HFF-Myc (cell line): ENCODE results near the gene RC3H1.

Experiments used
- DNase-seq: peaks from one replicate; pipeline ENCODE4 v3.0.0-alpha.2; 2011; ENCODE audit warnings: low read depth; ENCODE audit errors: extremely low read depth
- H3K4me3 ChIP-seq: replicated peaks from 2 replicates; pipeline ENCODE4 v1.5.1; 2011; ENCODE audit warnings: low read depth, mild to moderate bottlenecking, control low read depth, low read length
- TF ChIP-seq, protein P1 (sequence below): IDR thresholded peaks from 2 replicates; pipeline ENCODE4 v1.5.1; 2012; ENCODE audit warnings: mild to moderate bottlenecking, low read depth, low read length, control low read depth; ENCODE audit errors: missing control alignments

Gene RC3H1

DNA sequence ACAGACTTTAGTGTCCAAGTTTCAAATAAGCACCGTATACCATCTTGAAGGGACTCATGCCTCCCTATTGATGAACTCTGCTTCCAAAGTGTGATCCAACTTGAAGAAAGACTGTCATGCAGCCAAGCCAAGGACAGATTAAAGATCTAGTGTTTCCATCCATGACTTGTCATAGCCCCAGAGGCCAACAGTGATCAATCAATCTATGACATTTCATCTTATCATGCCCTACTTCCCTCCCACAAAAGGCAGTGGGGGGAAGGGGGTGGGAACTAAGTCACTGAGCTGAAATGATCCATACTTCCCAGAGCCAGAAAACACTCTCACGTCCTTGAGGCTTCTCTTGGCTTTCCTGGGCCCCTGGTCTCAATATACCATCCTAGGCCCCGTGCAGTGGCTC lies 109.0 kb downstream of the RC3H1 start:
- no peak overlapping the region for H3K4me3 ChIP-seq
- no peak for DNase-seq
- TF ChIP-seq, protein P1, sequence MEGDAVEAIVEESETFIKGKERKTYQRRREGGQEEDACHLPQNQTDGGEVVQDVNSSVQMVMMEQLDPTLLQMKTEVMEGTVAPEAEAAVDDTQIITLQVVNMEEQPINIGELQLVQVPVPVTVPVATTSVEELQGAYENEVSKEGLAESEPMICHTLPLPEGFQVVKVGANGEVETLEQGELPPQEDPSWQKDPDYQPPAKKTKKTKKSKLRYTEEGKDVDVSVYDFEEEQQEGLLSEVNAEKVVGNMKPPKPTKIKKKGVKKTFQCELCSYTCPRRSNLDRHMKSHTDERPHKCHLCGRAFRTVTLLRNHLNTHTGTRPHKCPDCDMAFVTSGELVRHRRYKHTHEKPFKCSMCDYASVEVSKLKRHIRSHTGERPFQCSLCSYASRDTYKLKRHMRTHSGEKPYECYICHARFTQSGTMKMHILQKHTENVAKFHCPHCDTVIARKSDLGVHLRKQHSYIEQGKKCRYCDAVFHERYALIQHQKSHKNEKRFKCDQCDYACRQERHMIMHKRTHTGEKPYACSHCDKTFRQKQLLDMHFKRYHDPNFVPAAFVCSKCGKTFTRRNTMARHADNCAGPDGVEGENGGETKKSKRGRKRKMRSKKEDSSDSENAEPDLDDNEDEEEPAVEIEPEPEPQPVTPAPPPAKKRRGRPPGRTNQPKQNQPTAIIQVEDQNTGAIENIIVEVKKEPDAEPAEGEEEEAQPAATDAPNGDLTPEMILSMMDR: no peak

DNA sequence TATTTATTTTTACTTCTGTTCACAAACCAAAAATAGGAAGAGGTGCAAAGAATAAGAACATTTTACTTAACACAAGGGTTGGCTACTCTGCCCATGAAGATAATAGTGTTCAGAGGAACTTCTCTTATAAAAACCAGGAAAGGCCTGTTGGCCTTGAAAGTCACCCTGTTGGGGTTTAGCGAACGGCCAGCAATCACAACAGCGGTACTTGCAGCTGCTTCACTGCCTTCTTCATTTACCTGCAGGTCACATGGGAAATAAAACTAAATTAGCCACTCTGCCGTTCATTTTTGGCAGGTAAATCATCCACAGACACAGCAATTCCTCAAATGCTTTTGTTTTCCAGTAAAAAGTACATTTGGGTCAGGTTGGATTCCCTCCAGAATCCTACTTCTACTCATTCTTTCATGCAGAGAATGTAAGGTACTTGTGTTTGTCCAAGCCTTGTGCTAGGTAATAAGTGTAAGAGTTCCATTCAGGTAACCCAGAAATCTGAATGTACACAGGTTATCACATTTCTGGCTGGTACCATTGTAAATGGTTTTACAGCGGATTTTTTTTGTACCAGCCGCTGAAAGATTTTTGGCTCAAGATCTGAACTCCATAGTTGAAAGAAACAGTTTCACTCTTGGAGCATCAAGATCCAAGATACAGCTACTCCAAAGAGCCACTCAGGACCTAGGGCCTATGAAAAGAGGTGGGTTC lies 118.2 kb downstream of the RC3H1 start:
- DNase-seq: no peak
- no peak overlapping the region for H3K4me3 ChIP-seq
- TF ChIP-seq, protein P1: no peak

DNA sequence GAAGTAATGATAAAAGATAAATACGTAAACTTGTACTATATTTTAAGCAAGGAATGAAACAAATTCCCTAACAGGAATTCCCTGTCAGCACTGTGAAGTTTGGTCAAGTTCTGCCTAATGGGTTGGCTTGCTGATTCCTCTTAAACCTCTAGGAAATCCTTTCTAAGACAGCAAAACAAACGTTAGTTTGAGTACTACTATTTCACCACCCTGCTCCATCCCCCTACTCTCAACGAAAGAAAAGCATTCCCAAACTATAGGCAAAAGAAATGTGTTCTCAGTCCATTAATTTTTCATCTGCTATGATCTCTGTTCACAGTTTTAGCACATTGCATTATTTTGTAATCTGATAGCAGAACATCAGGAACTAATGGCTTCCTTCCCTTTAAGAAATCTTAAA lies 121.2 kb downstream of the RC3H1 start:
- no peak overlapping the region for H3K4me3 ChIP-seq
- DNase-seq: no peak
- TF ChIP-seq, protein P1: no peak

DNA sequence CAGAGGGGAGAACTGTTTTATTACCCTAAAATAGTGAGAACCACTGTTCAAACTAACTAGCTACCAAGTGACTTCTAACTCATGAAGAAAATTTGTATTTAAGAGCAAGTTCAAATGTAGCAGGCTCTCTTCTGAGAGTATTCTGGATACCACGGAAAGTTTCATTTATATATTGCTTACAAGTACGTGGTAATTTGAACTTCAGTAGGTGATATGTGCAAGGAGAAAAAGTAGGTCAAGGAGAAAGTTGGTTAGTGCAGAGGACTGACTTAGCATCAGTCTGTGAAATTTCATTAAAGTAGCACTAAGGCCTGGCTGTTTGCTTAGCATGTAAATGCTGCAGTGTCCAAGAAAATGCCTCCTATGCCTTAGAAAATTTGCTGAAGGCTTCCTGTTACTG lies 121.7 kb downstream of the RC3H1 start:
- H3K4me3 ChIP-seq: no peak overlapping the region
- no peak for DNase-seq
- TF ChIP-seq, protein P1: no peak

DNA sequence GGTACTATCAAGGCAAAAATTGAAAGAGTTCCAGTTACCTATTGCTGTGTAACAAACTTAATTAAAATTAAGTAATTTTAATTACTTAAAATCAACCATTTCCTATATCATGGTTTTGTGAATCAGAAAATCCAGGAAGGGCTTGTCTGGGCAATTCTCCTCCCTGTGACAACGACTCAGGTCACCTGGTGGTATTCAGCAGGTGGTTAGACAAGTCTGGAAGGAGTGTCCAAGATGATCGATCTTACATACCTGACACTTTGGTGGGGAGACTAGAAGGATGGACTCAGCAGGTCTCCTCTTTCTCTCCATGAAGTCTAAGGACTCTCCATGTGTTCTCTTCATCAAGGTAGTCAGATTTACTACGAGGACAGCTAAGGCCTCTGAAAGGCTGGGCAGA lies 128.0 kb downstream of the RC3H1 start:
- H3K4me3 ChIP-seq: no peak overlapping the region
- TF ChIP-seq, protein P1: no peak
- no peak for DNase-seq

DNA sequence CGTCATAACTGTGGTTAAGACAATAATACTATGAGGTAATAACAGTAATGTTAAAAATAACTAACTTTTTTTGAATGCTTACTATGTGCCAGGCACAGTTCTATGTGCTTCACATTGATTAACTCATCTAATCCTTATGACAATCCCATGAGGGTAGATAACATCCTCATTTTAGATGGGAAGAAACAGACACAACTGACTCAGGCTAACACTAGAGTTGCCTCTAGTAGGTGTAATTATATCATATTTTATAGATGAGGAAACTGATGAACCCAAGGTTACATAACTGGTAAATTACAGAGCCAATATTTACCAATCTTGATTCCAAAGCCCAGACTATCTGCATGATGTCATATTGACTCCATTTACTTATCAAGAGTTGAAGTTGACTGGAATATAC lies 128.5 kb downstream of the RC3H1 start:
- no peak overlapping the region for H3K4me3 ChIP-seq
- TF ChIP-seq, protein P1: no peak

DNA sequence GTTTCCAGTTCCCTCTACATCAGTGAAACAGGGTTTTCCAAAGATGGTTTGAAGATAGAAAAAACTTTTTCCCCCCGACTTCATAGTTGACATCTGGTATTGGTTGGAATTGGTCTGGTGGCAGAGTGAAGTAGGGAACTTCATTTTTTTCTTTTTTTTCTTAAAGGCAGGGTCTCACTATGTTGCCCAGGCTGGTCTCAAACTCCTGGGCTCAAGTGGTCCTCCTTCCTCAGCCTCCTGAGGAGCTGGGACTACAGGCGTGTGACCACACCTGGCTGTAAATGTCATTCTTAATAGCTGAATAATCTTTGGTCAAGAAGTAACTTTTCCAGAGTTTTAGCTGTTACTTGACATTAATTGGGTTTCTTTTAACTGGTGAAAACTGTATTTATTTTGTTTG lies 132.3 kb downstream of the RC3H1 start:
- TF ChIP-seq, protein P1: no peak
- no peak for DNase-seq
- H3K4me3 ChIP-seq: no peak overlapping the region

More for the DNA sequence above, 128.5 kb downstream of the RC3H1 start:
- no peak for DNase-seq
